Rectal smooth muscle tissue (tissue), 1 donor: Measurements from ENCODE around the gene NBEAL2.

Experiments used
- H3K27ac ChIP-seq: one replicate; pipeline ENCODE4 v1.7.0; 2013; ENCODE audit warnings: low read depth, low read length, inconsistent platforms
- H3K27me3 ChIP-seq: one replicate; pipeline ENCODE4 v1.7.0; 2013; ENCODE audit warnings: low read length; ENCODE audit not compliant: control insufficient read depth, insufficient read depth
- H3K36me3 ChIP-seq: one replicate; pipeline ENCODE4 v1.7.0; 2013; ENCODE audit warnings: low read length; ENCODE audit not compliant: control insufficient read depth, insufficient read depth
- H3K4me1 ChIP-seq: one replicate; pipeline ENCODE4 v1.7.0; 2013; ENCODE audit warnings: low read length; ENCODE audit not compliant: control insufficient read depth, insufficient read depth
- H3K4me3 ChIP-seq: one replicate; pipeline ENCODE4 v1.7.0; 2013; ENCODE audit warnings: low read length
- H3K9ac ChIP-seq: one replicate; pipeline ENCODE4 v1.7.0; 2013; ENCODE audit warnings: low read length

NBEAL2 gene

DNA sequence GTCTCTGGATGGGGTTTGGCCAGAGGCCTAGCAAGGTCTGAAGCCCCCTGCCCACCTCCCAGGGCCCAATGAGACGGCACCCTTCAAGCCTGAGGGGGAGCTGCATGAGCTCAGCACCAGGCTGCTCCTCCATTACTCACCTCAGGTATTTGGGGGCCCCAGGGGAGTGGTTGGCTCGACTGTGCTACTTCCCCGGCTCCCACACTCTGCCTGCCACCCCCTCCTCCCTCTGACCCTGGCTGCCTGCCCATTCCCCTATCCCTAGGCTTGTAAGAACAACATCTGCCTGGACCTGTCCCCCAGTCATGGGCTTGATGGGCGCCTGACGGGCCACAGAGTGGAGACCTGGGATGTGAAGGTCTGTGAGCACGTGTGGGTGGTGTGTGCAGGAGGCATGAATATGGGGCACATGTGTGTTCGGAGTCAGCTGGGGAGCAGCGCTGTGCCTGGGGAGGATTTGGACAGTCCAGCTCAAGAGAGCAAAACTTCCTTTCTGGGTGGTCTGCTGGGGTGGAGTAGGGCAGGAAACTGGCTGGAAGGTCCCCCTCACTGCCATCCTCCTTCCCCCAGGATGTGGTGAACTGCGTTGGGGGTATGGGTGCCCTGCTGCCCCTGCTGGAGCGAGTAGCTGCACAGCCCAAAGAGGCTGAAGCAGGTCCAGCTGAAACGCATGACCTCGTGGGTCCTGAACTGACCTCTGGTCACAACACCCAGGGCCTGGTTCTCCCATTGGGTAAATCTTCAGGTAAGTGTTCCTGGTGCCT is 17.4 kb downstream of the NBEAL2 start:
- Histone ChIP-seq H3K27me3 (no peaks in the 10 kb centered on the region), H3K9ac (no peak overlapping the region), H3K27ac (no peak overlapping the region), H3K4me1 (no peaks in the 10 kb centered on the region), H3K4me3 (no peak overlapping the region), H3K36me3 (peaks cover 8% of the 10 kb centered on the region)

DNA sequence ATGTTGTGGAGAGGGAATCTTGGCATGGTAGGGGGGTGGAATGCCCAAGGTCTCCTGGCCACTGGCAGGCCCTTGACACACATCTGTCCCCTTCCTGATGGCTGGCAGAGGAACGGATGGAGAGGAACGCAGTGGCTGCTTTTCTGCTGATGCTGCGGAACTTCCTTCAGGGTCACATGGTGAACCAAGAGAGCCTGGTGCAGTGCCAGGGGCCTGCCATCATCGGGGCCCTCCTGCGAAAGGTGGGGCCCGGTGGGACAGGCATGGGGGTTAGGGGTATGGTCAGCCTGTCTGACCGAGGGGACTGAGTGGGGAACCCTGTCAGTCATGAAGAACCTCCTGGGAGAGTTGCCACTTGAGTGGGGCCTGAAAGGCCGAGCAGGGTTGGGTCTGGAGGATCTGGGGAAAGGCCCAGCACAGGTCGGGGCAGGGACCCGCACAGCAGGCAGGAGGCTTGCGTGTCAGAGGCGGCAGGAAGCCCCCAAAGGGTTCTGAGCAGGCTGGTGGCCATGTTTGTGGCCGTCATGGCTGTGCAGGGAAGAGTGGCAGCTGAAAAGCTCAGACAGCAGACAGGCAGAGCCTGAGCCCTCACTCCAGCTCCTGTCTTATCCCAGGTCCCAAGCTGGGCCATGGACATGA is 18.1 kb downstream of the NBEAL2 start:
- Histone ChIP-seq H3K4me1 (no peaks in the 10 kb centered on the region), H3K27me3 (no peaks in the 10 kb centered on the region), H3K4me3 (no peak overlapping the region), H3K27ac (no peak overlapping the region), H3K9ac (no peak overlapping the region), H3K36me3 (peaks cover 8% of the 10 kb centered on the region)

DNA sequence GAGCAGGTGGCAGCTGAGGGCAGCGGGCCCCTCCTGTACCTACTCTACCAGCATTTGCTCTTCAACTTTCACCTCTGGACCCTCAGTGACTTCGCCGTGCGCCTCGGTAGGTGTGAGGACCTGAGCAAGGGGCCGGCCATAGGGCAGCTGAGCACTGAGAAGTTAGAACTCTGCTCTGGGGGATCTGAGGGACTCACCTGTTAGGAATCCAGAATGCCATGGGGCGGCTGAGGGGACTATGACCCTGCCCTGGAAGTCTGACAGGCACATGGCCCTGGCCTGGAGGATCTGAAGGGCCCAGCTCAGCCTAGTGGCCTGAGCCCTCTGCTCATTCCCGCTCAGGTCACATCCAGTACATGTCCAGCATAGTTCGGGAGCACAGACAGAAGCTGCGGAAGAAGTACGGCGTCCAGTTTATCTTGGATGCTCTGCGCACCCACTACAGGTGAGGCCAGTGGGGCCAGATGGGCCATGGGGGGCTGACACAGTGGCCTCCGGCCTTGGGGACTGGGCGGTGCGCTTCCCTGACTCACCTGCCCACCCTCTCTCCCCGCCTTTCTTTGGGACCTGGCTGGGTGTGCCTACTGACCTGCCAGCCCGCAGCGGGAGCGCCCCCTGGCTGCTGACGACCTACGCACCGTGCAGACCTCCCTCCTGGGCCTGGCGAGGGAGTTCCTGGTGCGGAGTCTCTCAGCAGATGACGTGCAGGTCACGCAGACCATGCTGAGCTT is 18.8 kb downstream of the NBEAL2 start:
- Histone ChIP-seq H3K9ac (no peak overlapping the region), H3K27me3 (no peaks in the 10 kb centered on the region), H3K36me3 (peaks cover 13% of the 10 kb centered on the region), H3K27ac (no peak overlapping the region), H3K4me3 (no peak overlapping the region), H3K4me1 (no peaks in the 10 kb centered on the region)

DNA sequence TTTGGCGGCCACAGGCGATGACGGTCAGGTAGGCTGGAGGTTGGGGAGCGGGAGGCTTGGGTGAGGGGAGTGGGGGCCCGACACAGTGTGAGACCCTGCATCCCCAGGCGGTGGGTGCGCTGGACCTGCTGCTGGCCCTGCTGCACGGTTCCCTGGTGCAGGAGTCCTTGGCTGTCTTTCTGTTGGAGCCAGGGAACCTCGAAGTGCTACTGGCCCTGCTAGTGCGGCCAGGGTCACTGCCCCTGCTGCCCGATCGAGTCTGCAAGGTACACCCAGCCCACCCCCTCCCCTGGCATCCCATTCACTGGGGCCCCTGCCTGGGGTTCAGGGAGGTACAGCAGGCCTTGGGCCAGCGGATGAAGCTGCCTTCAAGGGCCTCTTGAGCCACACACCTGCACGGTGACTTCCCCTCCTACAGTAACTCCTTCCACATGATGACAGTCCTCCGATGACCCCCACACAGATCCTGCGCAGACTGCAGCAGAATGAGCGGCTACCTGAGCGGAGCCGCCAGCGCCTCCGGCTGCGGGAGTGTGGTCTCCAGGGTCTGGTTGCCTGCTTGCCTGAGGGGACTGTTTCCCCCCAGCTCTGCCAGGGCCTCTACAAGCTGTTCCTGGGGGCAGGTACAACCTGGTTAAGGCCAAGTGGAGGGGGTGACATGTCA is 19.5 kb downstream of the NBEAL2 start:
- H3K4me1 ChIP-seq, result no peaks in the 10 kb centered on the region
- no peak overlapping the region for H3K9ac ChIP-seq
- H3K27ac ChIP-seq, result no peak overlapping the region
- no peaks in the 10 kb centered on the region for H3K27me3 ChIP-seq
- peaks cover 14% of the 10 kb centered on the region for H3K36me3 ChIP-seq
- no peak overlapping the region for H3K4me3 ChIP-seq

DNA sequence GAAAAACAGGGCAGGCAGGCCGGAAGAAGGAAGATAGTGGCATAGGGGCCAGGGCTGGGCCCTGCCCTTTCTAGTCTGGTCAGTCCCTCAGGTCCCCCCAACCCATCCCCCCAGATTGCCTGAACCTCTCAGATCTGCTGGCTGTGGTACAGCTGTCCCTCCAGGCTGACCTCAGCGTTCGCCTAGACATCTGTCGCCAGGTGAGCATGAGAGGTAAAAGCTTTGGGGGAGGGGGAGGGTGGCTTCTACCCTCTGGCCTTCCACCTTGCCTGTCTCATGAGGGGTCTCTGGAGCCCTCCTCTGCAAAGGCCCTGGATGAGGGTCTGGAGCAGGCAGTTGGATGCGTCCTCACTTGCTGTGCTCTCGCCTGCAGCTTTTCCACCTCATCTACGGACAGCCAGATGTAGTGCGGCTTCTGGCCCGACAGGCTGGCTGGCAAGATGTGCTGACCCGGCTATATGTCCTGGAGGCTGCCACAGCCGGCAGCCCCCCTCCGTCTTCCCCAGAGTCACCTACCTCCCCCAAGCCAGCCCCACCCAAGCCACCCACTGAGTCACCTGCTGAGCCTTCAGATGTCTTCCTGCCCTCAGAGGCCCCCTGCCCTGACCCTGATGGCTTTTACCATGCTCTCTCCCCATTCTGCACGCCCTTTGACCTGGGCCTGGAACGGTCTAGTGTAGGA is 20.2 kb downstream of the NBEAL2 start:
- Histone ChIP-seq H3K36me3 (peaks cover 14% of the 10 kb centered on the region), H3K4me1 (no peaks in the 10 kb centered on the region), H3K27me3 (no peaks in the 10 kb centered on the region), H3K4me3 (no peak overlapping the region), H3K9ac (no peak overlapping the region), H3K27ac (no peak overlapping the region)

DNA sequence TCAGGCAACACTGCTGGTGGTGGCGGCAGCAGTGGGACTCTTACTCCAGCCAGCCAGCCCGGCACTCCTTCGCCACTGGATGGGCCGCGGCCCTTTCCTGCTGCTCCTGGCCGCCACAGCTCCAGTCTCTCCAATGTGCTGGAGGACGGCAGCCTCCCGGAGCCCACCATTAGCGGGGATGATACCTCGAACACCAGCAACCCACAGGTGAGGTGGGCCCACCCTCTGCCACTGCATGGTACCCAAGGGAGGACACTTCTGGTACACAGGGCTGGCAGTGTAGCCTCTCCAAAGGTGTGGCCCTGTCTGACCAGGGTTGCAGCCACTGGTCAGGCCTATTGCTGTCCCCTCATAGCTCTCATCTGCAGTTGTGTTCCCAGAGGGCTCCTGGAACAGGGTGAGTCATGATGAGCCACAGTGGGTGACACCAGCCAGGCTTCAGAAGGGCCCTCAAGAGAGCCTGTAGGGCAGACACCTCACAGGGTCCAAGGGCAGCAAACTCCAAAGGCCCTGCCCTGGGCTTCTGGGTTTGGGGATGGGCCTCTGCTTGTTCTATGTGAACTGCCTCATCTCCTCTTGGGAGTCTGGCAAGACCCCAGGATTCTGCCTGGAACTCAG is 20.8 kb downstream of the NBEAL2 start:
- Histone ChIP-seq H3K4me3 (no peak overlapping the region), H3K36me3 (peaks cover 14% of the 10 kb centered on the region), H3K4me1 (no peaks in the 10 kb centered on the region), H3K9ac (no peak overlapping the region), H3K27ac (no peak overlapping the region), H3K27me3 (no peaks in the 10 kb centered on the region)

DNA sequence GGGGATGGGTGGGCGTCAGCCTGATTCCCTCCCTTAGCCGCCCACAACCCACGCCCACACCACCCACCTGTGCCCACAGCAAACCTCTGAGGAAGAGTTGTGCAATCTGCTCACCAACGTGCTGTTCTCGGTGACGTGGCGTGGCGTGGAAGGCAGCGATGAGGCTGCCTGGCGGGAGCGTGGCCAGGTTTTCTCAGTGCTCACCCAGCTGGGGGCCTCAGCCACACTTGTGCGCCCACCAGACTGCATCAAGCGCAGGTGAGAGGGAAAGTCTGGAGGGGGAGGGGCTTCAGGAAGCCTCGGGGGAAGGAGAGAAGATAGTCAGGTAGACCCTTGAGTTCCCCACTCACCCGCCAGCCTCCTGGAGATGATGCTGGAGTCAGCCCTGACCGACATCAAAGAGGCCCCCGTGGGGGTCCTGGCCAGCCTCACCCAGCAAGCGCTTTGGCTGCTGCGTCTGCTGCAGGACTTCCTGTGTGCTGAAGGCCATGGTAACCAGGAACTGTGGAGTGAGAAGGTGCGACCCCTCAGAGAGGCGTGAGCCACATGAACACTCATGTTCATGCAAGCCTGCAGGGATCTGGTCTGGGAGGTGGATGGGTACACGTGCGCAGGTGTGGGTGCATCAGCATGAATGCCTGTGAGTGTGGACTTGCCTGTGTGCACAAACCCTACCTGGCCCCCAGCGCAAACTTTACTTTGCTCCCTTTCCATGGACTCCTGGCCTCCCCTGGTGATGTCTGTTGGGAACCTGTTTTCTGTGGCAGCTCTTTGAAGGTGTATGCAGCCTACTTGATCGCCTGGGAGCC is 21.7 kb downstream of the NBEAL2 start:
- no peak overlapping the region for H3K27ac ChIP-seq
- no peak overlapping the region for H3K4me3 ChIP-seq
- no peaks in the 10 kb centered on the region for H3K4me1 ChIP-seq
- H3K36me3 ChIP-seq, result peaks cover 17% of the 10 kb centered on the region
- no peak overlapping the region for H3K9ac ChIP-seq
- no peaks in the 10 kb centered on the region for H3K27me3 ChIP-seq

DNA sequence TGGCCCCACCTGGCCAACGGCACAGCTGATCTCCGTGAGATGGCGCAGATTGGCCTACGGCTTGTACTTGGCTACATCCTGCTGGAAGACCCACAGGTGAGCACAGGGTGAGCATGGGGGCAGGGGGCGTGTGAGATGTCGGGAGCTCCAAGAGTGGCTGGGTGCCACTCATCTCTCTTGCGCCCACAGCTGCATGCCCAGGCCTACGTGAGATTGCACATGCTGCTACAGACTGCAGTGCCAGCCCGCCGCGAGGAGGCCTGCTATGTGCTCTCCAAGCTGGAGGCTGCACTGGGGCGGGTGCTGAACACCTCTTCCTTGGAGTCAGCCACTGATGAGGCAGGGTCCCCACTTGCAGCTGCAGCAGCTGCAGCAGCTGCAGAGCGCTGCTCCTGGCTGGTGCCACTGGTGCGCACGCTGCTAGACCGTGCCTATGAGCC is 22.3 kb downstream of the NBEAL2 start:
- H3K36me3 ChIP-seq, result peaks cover 23% of the 10 kb centered on the region
- no peaks in the 10 kb centered on the region for H3K27me3 ChIP-seq
- no peaks in the 10 kb centered on the region for H3K4me1 ChIP-seq
- H3K4me3 ChIP-seq, result no peak overlapping the region
- no peak overlapping the region for H3K9ac ChIP-seq
- no peak overlapping the region for H3K27ac ChIP-seq

DNA sequence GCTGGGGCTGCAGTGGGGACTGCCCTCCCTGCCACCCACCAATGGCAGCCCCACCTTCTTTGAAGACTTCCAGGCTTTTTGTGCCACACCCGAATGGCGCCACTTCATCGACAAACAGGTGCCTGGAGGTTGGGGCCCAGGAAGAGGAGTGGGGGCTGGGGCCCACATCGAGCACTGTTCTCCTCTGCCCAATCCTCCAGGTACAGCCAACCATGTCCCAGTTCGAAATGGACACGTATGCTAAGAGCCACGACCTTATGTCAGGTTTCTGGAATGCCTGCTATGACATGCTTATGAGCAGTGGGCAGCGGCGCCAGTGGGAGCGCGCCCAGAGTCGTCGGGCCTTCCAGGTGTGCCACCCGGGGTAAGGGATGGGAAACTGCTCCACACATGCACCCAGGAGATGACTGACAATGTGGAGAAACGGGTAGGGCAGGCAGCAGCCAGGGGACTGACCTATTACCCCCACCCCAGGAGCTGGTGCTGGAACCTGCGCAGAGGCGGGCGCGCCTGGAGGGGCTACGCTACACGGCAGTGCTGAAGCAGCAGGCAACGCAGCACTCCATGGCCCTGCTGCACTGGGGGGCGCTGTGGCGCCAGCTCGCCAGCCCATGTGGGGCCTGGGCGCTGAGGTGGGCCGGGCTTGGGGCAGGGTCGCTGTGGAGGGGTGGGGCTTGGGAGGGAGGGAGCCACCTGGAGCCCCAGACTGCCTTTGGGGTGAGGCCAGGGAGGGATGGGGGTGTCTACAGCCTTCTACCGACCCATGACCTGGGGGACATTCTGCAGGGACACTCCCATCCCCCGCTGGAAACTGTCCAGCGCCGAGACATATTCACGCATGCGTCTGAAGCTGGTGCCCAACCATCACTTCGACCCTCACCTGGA is 22.9 kb downstream of the NBEAL2 start:
- Histone ChIP-seq H3K4me1 (no peaks in the 10 kb centered on the region), H3K9ac (no peak overlapping the region), H3K4me3 (no peak overlapping the region), H3K27ac (no peak overlapping the region), H3K27me3 (no peaks in the 10 kb centered on the region), H3K36me3 (peaks cover 24% of the 10 kb centered on the region)

DNA sequence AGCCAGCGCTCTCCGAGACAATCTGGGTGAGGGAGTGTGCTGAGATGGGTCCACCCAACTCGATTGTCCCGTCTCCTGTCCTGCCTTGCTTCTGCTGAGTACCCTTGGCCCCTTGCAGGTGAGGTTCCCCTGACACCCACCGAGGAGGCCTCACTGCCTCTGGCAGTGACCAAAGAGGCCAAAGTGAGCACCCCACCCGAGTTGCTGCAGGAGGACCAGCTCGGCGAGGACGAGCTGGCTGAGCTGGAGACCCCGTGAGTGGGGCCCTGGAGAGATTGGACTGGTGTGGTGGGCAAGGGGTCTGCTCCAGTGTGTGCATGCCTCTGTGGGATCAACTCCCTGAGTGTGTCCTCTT is 23.6 kb downstream of the NBEAL2 start:
- peaks cover 24% of the 10 kb centered on the region for H3K36me3 ChIP-seq
- no peaks in the 10 kb centered on the region for H3K27me3 ChIP-seq
- no peak overlapping the region for H3K4me3 ChIP-seq
- no peak overlapping the region for H3K27ac ChIP-seq
- H3K9ac ChIP-seq, result no peak overlapping the region
- no peaks in the 10 kb centered on the region for H3K4me1 ChIP-seq
